Mucosa of descending colon (tissue), 3 donors: ENCODE data around the gene SEC14L5. TPM values are rescaled to one million over a fixed set of nuclear protein-coding genes. Genes with fewer than 3 reads are reported as not detected.

ENCODE experiments used
- ATAC-seq: fragments of 200-7000 bp; cut with Tn5 transposase; one replicate; pipeline ENCODE4 v1.9.1; 2020; ENCODE audit warnings: mild to moderate bottlenecking, moderate library complexity
- DNase-seq, 3 donors: peaks; one replicate each; pipeline ENCODE4 v3.0.0-alpha.2; 2020
- H3K36me3 ChIP-seq: fragments of 200-600 bp; one replicate; pipeline ENCODE4 v1.8.0; 2021; ENCODE audit warnings: low read depth, mild to moderate bottlenecking
- H3K4me1 ChIP-seq: fragments of 200-600 bp; one replicate; pipeline ENCODE4 v1.8.0; 2021; ENCODE audit warnings: low read depth, mild to moderate bottlenecking
- H3K4me3 ChIP-seq: fragments of 200-600 bp; one replicate; pipeline ENCODE4 v1.8.0; 2021; ENCODE audit warnings: mild to moderate bottlenecking
- H3K9me3 ChIP-seq: fragments of 200-600 bp; one replicate; pipeline ENCODE4 v1.8.0; 2021; ENCODE audit warnings: mild to moderate bottlenecking
- CTCF ChIP-seq: fragments of 200-600 bp; IDR thresholded peaks from one replicate; pipeline ENCODE4 v1.8.0; 2022; ENCODE audit warnings: antibody characterized with exemption, mild to moderate bottlenecking
- intact Hi-C, 2 donors: fragments of 100-400 bp; cut with DNase I in 1 of 2; cut with micrococcal nuclease in 1 of 2; formaldehyde crosslinking; loops; one replicate each; pipeline versions ENCODE4 v1.11.0 to v1.11.1; 2022; cut with DNase I, micrococcal nuclease
- total RNA-seq, 3 donors: library from RNA; stranded (reverse); fragmentation: NEBNext Ultra II Directional in 2 of 3; extraction: Animal tissue kit (Norgen Biotek cat#: 25700) in 2 of 3; gene quantifications; one replicate each; pipeline versions ENCODE4 v1.2.1 to v1.2.4, GENCODE V29; 2021 to 2023
- donor health status: DM: no; HTN: no; CAD: no; lungs with moderate emphysema.
- donor health status: DM: no; HTN: no; CAD: no.
- donor health status: DM: no; HTN: yes; CAD: no.

Gene SEC14L5
- total RNA-seq, 3 donors from 2014 or later, result 1.3 to 1.6 (median 1.4) TPM

- H3K9me3 ChIP-seq, result no peaks in the 10 kb centered on the region
- intact Hi-C loops, result no loop called here
- peaks cover 3% of the 10 kb centered on the region for H3K4me1 ChIP-seq
- H3K36me3 ChIP-seq, result no peaks in the 10 kb centered on the region
- no peak for DNase-seq
- H3K4me3 ChIP-seq, result no peak overlapping the region
- no peak for ATAC-seq
- no peak for TF ChIP-seq CTCF
Observed at GRCh38 chr16:5019775-5020174, 61.6 kb downstream of the SEC14L5 start.

- ATAC-seq (no peak), DNase-seq (no peak)
- Histone ChIP-seq H3K4me3 (no peak overlapping the region), H3K4me1 (peaks cover 3% of the 10 kb centered on the region), H3K36me3 (no peaks in the 10 kb centered on the region), H3K9me3 (no peaks in the 10 kb centered on the region)
- intact Hi-C loops, result no loop called here
- TF ChIP-seq CTCF, result no peak
Observed at GRCh38 chr16:5020551-5020950, 62.4 kb downstream of the SEC14L5 start.

DNA sequence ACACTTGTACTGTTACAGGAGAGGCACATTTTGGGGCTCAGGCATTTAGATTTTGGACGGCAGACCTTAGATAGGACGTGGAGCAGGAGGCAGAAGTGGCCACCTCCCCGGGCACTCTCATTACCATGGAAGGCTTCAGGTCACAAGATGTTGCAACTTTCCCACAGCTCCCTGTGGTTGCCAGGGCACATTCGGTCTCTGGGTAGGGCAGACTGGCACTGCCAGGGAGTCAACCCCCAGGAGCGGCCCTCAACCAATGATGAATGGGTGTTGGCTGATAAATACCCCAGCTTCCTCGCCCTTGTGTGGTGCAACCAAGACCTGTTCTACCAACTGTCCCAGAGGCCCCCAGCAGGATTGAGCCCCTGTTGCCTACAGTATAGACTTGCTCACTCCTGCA, 64.4 kb downstream of the SEC14L5 start:
- TF ChIP-seq CTCF, result no peak

GRCh38 chr16:5024632-5025031, 66.5 kb downstream of the SEC14L5 start:
- intact Hi-C loops, result no loop called here
- Histone ChIP-seq H3K9me3 (no peaks in the 10 kb centered on the region), H3K4me3 (no peak overlapping the region), H3K4me1 (peaks cover 3% of the 10 kb centered on the region), H3K36me3 (no peaks in the 10 kb centered on the region)
- ATAC-seq (peak; percentile 91), DNase-seq (peak in 1 of 3 donors; percentile 68)
- TF ChIP-seq CTCF, result peak; percentile 15

More for the DNA sequence above, 64.4 kb downstream of the SEC14L5 start:
- DNase-seq (no peak), ATAC-seq (no peak)
- no peaks in the 10 kb centered on the region for H3K9me3 ChIP-seq
- H3K4me3 ChIP-seq, result no peak overlapping the region
- intact Hi-C loops, result no loop called here
- no peaks in the 10 kb centered on the region for H3K36me3 ChIP-seq
- peaks cover 3% of the 10 kb centered on the region for H3K4me1 ChIP-seq

DNA sequence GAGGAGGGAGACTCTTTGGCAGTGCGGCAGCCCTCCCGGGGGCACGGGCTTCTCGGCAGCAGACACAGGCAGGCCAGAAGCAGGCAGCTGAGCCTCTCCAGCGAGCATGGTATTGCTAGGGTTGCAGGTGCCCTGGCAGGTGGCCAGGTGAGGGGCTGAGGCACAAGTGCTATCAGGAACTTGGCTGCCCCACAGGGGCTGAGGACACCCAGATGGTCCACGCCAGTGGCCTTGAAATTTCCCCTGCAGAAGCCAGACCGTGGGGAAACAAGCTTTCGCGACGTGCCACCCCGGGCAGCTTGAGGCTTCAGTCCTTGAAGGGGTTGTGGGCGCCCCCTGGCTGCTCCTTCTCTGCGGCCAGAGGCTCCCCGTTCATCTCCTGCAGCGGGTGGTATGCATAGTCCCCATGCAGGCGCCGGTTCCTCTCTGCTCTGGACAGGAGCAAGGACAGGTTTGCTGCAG, 67.1 kb downstream of the SEC14L5 start:
- H3K4me3 ChIP-seq, result no peak overlapping the region
- ATAC-seq (peak; percentile 62), DNase-seq (peak in 2 of 3 donors; percentile 56 to 62)
- no peaks in the 10 kb centered on the region for H3K36me3 ChIP-seq
- H3K9me3 ChIP-seq, result no peaks in the 10 kb centered on the region
- intact Hi-C loops, result no loop called here
- H3K4me1 ChIP-seq, result peaks cover 3% of the 10 kb centered on the region
- no peak for TF ChIP-seq CTCF

DNA sequence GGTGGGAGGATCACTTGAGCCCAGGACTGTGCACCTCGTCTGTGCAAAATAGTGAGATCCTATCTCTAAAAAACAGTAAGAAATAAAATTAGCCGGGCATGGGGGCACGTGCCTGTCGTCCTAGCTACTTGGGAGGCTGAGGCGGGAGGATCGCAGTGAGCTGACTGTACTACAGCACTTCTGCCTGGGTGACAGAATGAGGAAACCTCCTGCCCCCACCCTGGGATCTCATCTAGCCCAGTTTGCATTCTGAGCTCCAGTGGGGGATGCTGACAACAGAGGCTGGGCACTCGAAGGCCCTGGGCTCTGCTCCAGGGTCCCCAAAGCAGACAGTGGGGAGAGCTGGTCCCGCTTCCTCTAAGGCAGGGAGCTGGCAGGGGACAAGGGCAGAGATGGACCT, 68.5 kb downstream of the SEC14L5 start:
- intact Hi-C loops, result no loop called here
- H3K9me3 ChIP-seq, result no peaks in the 10 kb centered on the region
- no peak for DNase-seq
- no peak for TF ChIP-seq CTCF
- H3K36me3 ChIP-seq, result no peaks in the 10 kb centered on the region
- H3K4me3 ChIP-seq, result no peak overlapping the region
- no peak for ATAC-seq
- peaks cover 3% of the 10 kb centered on the region for H3K4me1 ChIP-seq
